Progenitor cell of endocrine pancreas (in vitro differentiated cells): ENCODE data around the gene ZNF107. TPM values are rescaled to one million over a fixed set of nuclear protein-coding genes. Genes with fewer than 3 reads are reported as not detected.

Experiments
- DNase-seq: peaks from one replicate; pipeline ENCODE4 v3.0.0; 2021; ENCODE audit warnings: low spot score; ENCODE audit not compliant: unreplicated experiment
- H3K27ac Mint-ChIP-seq: 2 replicates; pipeline ENCODE4 v1.8.0; 2021; ENCODE audit warnings: mild to moderate bottlenecking, moderate library complexity, mixed read lengths
- H3K27me3 Mint-ChIP-seq: 2 replicates; pipeline ENCODE4 v1.8.0; 2021; ENCODE audit warnings: mixed read lengths
- H3K36me3 Mint-ChIP-seq: 2 replicates; pipeline ENCODE4 v1.8.0; 2022; ENCODE audit warnings: mixed read lengths; ENCODE audit not compliant: insufficient read depth
- H3K4me1 Mint-ChIP-seq: 2 replicates; pipeline ENCODE4 v1.8.0; 2021; ENCODE audit warnings: low read depth, mixed read lengths
- H3K4me3 Mint-ChIP-seq: 2 replicates; pipeline ENCODE4 v1.8.0; 2021; ENCODE audit warnings: low read depth, mild to moderate bottlenecking, moderate library complexity, mixed read lengths
- H3K9me3 Mint-ChIP-seq: 2 replicates; pipeline ENCODE4 v1.8.0; 2021; ENCODE audit warnings: low read depth, mixed read lengths
- CTCF ChIP-seq: fragments of 200-600 bp; sonication (generic); IDR thresholded peaks from one replicate; pipeline ENCODE4 v1.5.0; 2021; ENCODE audit warnings: antibody characterized with exemption, mild to moderate bottlenecking; ENCODE audit not compliant: unreplicated experiment
- total RNA-seq: library from RNA; stranded (reverse); gene quantifications from 2 replicates; pipeline ENCODE4 v1.2.1, GENCODE V29; 2021

The ZNF107 gene
- total RNA-seq, 1 donor from 2014 or later: 16.5 TPM

GRCh38 chr7:64626083-64626469, 39.9 kb upstream of the ZNF107 start:
- H3K36me3 Mint-ChIP-seq: no peaks in the 10 kb centered on the region
- peaks cover 63% of the 10 kb centered on the region for H3K9me3 Mint-ChIP-seq
- no peak for TF ChIP-seq CTCF
- no peak for DNase-seq
- no peak overlapping the region for H3K4me3 Mint-ChIP-seq
- no peak overlapping the region for H3K27ac Mint-ChIP-seq
- H3K4me1 Mint-ChIP-seq: no peaks in the 10 kb centered on the region
- no peaks in the 10 kb centered on the region for H3K27me3 Mint-ChIP-seq

- no peak overlapping the region for H3K27ac Mint-ChIP-seq
- no peaks in the 10 kb centered on the region for H3K36me3 Mint-ChIP-seq
- peaks cover 60% of the 10 kb centered on the region for H3K9me3 Mint-ChIP-seq
- no peaks in the 10 kb centered on the region for H3K27me3 Mint-ChIP-seq
- TF ChIP-seq CTCF: no peak
- DNase-seq: no peak
- H3K4me1 Mint-ChIP-seq: no peaks in the 10 kb centered on the region
- H3K4me3 Mint-ChIP-seq: no peak overlapping the region
Measured at GRCh38 chr7:64626557-64626956, 39.4 kb upstream of the ZNF107 start.

- DNase-seq: no peak
- no peak for TF ChIP-seq CTCF
- Mint-ChIP-seq H3K27me3 (no peaks in the 10 kb centered on the region), H3K36me3 (no peaks in the 10 kb centered on the region), H3K9me3 (peaks cover 52% of the 10 kb centered on the region), H3K4me1 (no peaks in the 10 kb centered on the region), H3K27ac (no peak overlapping the region), H3K4me3 (no peak overlapping the region)
Measured at GRCh38 chr7:64628192-64628591, 37.7 kb upstream of the ZNF107 start.

GRCh38 chr7:64628721-64629120, 37.2 kb upstream of the ZNF107 start:
- Mint-ChIP-seq H3K27ac (no peak overlapping the region), H3K36me3 (no peaks in the 10 kb centered on the region), H3K4me1 (no peaks in the 10 kb centered on the region), H3K27me3 (no peaks in the 10 kb centered on the region), H3K4me3 (no peak overlapping the region), H3K9me3 (peaks cover 52% of the 10 kb centered on the region)
- no peak for DNase-seq
- TF ChIP-seq CTCF: no peak

GRCh38 chr7:64630496-64630895, 35.4 kb upstream of the ZNF107 start:
- Mint-ChIP-seq H3K4me1 (no peaks in the 10 kb centered on the region), H3K27me3 (no peaks in the 10 kb centered on the region), H3K4me3 (no peak overlapping the region), H3K27ac (no peak overlapping the region), H3K9me3 (peaks cover 50% of the 10 kb centered on the region), H3K36me3 (no peaks in the 10 kb centered on the region)
- no peak for DNase-seq
- peak; percentile 23 for TF ChIP-seq CTCF

GRCh38 chr7:64632029-64632428, 33.9 kb upstream of the ZNF107 start:
- Mint-ChIP-seq H3K9me3 (peaks cover 52% of the 10 kb centered on the region), H3K4me1 (no peaks in the 10 kb centered on the region), H3K27ac (no peak overlapping the region)

More at GRCh38 chr7:64632029-64632428, 33.9 kb upstream of the ZNF107 start:
- Mint-ChIP-seq H3K36me3 (no peaks in the 10 kb centered on the region), H3K4me3 (no peak overlapping the region), H3K27me3 (no peaks in the 10 kb centered on the region)
- no peak for TF ChIP-seq CTCF
- DNase-seq: no peak
